ENCODE measurements around the gene DCUN1D4. TPM values are rescaled to one million over a fixed set of nuclear protein-coding genes. Genes with fewer than 3 reads are reported as not detected.

Gene DCUN1D4
- total RNA-seq, 1 experiment from 2014 or later: 50.2 TPM

GRCh38 chr4:51830156-51830720, 12.7 kb upstream of the DCUN1D4 start (continued):
- TF ChIP-seq, protein P1, sequence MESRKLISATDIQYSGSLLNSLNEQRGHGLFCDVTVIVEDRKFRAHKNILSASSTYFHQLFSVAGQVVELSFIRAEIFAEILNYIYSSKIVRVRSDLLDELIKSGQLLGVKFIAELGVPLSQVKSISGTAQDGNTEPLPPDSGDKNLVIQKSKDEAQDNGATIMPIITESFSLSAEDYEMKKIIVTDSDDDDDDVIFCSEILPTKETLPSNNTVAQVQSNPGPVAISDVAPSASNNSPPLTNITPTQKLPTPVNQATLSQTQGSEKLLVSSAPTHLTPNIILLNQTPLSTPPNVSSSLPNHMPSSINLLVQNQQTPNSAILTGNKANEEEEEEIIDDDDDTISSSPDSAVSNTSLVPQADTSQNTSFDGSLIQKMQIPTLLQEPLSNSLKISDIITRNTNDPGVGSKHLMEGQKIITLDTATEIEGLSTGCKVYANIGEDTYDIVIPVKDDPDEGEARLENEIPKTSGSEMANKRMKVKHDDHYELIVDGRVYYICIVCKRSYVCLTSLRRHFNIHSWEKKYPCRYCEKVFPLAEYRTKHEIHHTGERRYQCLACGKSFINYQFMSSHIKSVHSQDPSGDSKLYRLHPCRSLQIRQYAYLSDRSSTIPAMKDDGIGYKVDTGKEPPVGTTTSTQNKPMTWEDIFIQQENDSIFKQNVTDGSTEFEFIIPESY (IDR thresholded peaks at IDR 0.05; ENCODE audit: extremely low read depth, insufficient replicate concordance, low read length): no peak
- TF ChIP-seq EZH2 (IDR thresholded peaks at IDR 0.05) (no peak), SRF (IDR thresholded peaks at IDR 0.05; ENCODE audit: low read depth) (no peak)

- Histone ChIP-seq H3K9me3 (ENCODE audit: control insufficient read depth in 1 of 2, insufficient read depth in 1 of 2, low read depth in 1 of 2, low read length in 2 of 2) (no peaks in the 10 kb centered on the region), H3K9ac (ENCODE audit: low read length) (no peak overlapping the region), H3K4me1 (ENCODE audit: control insufficient read depth in 1 of 2, insufficient read depth in 2 of 2, low read length in 2 of 2) (no peaks in the 10 kb centered on the region), H3K79me2 (ENCODE audit: insufficient read depth, low read length) (no peaks in the 10 kb centered on the region), H3K4me3 (replicated peaks in 1 of 2; ENCODE audit: low read depth in 1 of 2, low read length in 2 of 2) (no peak overlapping the region), H4K20me1 (ENCODE audit: insufficient read depth) (no peaks in the 10 kb centered on the region), H3K27ac (ENCODE audit: low read depth, low read length) (no peak overlapping the region), H3K27me3 (ENCODE audit: insufficient read depth, low read length) (peaks cover 23% of the 10 kb centered on the region), H2AFZ (ENCODE audit: low read depth, low read length, poor library complexity, severe bottlenecking) (no peak overlapping the region), H3K4me2 (ENCODE audit: low read length) (no peak overlapping the region), H3K36me3 (ENCODE audit: control insufficient read depth in 1 of 2, insufficient read depth in 2 of 2, low read length in 2 of 2) (no peaks in the 10 kb centered on the region), H3K9me2 (ENCODE audit: insufficient read depth) (no peaks in the 10 kb centered on the region)
- POLR2A ChIA-PET: no interaction called here
- TF ChIP-seq ZFX (IDR thresholded peaks at IDR 0.05) (no peak), ZNF274 (IDR thresholded peaks at IDR 0.05; ENCODE audit: low read depth, low read length) (no peak), EZH2phosphoT487 (IDR thresholded peaks at IDR 0.05; ENCODE audit: borderline replicate concordance) (no peak), ELF1 (IDR thresholded peaks at IDR 0.05; ENCODE audit: borderline replicate concordance, low read depth) (no peak), POLR2A (IDR thresholded peaks at IDR 0.05; ENCODE audit: borderline replicate concordance, extremely low read depth, insufficient read depth, insufficient read length) (no peak), RAD21 (IDR thresholded peaks at IDR 0.05; ENCODE audit: low read depth) (peak; percentile 83), FOSL1 (IDR thresholded peaks at IDR 0.05; ENCODE audit: low read depth) (no peak), MAX (IDR thresholded peaks at IDR 0.05) (no peak), TCF7L2 (IDR thresholded peaks at IDR 0.05; ENCODE audit: borderline replicate concordance, extremely low read depth, insufficient read depth, insufficient read length) (no peak)
- TF ChIP-seq, protein P1 (IDR thresholded peaks at IDR 0.05; ENCODE audit: extremely low read depth, insufficient replicate concordance, low read length): no peak
- TF ChIP-seq, protein P2, sequence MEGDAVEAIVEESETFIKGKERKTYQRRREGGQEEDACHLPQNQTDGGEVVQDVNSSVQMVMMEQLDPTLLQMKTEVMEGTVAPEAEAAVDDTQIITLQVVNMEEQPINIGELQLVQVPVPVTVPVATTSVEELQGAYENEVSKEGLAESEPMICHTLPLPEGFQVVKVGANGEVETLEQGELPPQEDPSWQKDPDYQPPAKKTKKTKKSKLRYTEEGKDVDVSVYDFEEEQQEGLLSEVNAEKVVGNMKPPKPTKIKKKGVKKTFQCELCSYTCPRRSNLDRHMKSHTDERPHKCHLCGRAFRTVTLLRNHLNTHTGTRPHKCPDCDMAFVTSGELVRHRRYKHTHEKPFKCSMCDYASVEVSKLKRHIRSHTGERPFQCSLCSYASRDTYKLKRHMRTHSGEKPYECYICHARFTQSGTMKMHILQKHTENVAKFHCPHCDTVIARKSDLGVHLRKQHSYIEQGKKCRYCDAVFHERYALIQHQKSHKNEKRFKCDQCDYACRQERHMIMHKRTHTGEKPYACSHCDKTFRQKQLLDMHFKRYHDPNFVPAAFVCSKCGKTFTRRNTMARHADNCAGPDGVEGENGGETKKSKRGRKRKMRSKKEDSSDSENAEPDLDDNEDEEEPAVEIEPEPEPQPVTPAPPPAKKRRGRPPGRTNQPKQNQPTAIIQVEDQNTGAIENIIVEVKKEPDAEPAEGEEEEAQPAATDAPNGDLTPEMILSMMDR (IDR thresholded peaks at IDR 0.05 in 2 of 3, conservative IDR thresholded peaks at IDR 0.05 in 1 of 3; ENCODE audit: borderline replicate concordance in 1 of 3, insufficient read depth in 1 of 3, low read depth in 2 of 3, low read length in 2 of 3): peak; percentile 53 to 79 (median 74); a peak in 5 of 6 replicates
- BruUV-seq (replicated peaks): no TSS peak
- RAD21 ChIA-PET (ENCODE audit: low non-redundant PET in 1 of 2, low total read pairs in 2 of 2, uncharacterized antibody in 2 of 2, unreplicated experiment in 2 of 2): no interaction called here
- CTCF ChIA-PET: interaction anchor here (1.5 to 1.8 kb wide), 2 partner anchors 195 to 401 kb away, joined by 3 to 7 read pairs; no protein-coding TSS in a partner anchor
- ATAC-seq (peak; percentile 94), DNase-seq (ENCODE audit: low read depth, low spot score) (peak; percentile 36)
- intact Hi-C loops (cut with micrococcal nuclease): loop anchor here (1.0 kb wide), 1 partner anchor 195 kb away; no protein-coding TSS in a partner anchor
These were observed 11.8 kb upstream of the DCUN1D4 start for GRCh38 chr4:51831133-51831532.
